ENCODE results near the gene CPNE6. TPM values are rescaled to one million over a fixed set of nuclear protein-coding genes. Genes with fewer than 3 reads are reported as not detected.
"Not testable (repeated sequence)": the region's sequence is repeated elsewhere in the genome, so short reads cannot be mapped to it uniquely, and the experiment has no call there.

Gene CPNE6
- polyA plus RNA-seq (2012; rRNA removed), result not detected in 2 replicates
- not detected in 2 replicates for polyA plus RNA-seq (2012; cell fraction: cytosol; rRNA removed)
- not detected in 2 replicates for polyA plus RNA-seq (2012; cell fraction: nucleus; rRNA removed)

DNA sequence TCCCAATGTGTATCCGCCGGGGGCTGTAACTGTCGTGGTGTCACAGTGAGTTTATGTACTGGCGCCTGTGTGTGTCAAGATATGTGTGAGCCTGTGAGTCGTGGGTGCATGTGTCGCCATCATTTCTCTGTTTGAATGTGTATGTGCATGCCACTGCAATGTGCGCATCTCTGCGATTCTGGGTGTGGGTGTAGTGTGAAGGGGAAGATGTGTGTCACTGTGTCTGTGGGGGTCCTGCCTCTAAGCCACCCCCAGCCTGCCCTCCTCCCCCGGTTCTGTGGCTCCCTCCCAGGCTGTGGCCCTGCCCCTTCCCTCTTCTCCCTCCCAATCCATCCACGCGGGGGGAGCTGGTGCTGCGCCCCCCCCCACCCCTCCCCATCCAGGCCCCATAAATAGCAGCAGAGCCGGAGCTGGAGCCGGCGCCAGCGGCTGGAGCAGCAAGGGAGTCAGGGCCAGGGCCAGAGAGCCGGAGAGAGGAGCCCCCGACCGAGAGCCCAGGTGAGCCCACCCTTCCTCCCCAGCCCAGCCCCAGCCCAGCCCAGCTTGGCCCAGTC is at the start of gene CPNE6:
Gene CPNE6, plus strand, starts transcription at position 419 of the 554 bp plus-strand sequence. CDS start 1,375 bp downstream, outside the sequence.
- Histone ChIP-seq H3K9me2 (no peaks in the 10 kb centered on the region), H3K4me3 (ENCODE audit: low read depth in 2 of 2, low read length in 1 of 2) (no peak within 1 kb of the TSS), H3K4me1 (ENCODE audit: control insufficient read depth in 1 of 2, insufficient read depth in 2 of 2, low read depth in 1 of 2, low read length in 1 of 2) (no peaks in the 10 kb centered on the region; a peak in 1 of 4 replicates), H4K20me1 (ENCODE audit: insufficient read depth) (no peaks in the 10 kb centered on the region), H3K79me2 (ENCODE audit: insufficient read depth) (no peaks in the 10 kb centered on the region), H2AFZ (ENCODE audit: low read depth) (no peak within 1 kb of the TSS), H3K9me3 (no peaks in the 10 kb centered on the region), H3K36me3 (replicated peaks in 1 of 2; ENCODE audit: control insufficient read depth in 1 of 2, insufficient read depth in 2 of 2, low read length in 1 of 2) (no peaks in the 10 kb centered on the region), H3K27me3 (ENCODE audit: insufficient read depth) (no peaks in the 10 kb centered on the region; the same call in 1 of the 2 replicates), H3K4me2 (no peak within 1 kb of the TSS), H3K9ac (no peak within 1 kb of the TSS), H3F3A (replicated peaks; ENCODE audit: insufficient read depth) (no peaks in the 10 kb centered on the region), H3K27ac (ENCODE audit: low read depth in 2 of 2, low read length in 1 of 2) (no peak within 1 kb of the TSS)
- WGBS (ENCODE audit: low lambda C conversion rate), result 71% methylated on average over 16 of the region's 19 CpGs
- TF ChIP-seq MXI1 (IDR thresholded peaks at IDR 0.05; ENCODE audit: low read depth, low read length), result no peak
- no peak for TF ChIP-seq TCF12 (IDR thresholded peaks at IDR 0.05)
- no peak for TF ChIP-seq NRF1 (IDR thresholded peaks at IDR 0.05; ENCODE audit: low read depth, low read length)
- no peak for TF ChIP-seq FOSL2 (IDR thresholded peaks at IDR 0.05; ENCODE audit: borderline replicate concordance, low read depth)
- no peak for TF ChIP-seq RAD21 (IDR thresholded peaks at IDR 0.05; ENCODE audit: low read length)
- TF ChIP-seq, protein P1, sequence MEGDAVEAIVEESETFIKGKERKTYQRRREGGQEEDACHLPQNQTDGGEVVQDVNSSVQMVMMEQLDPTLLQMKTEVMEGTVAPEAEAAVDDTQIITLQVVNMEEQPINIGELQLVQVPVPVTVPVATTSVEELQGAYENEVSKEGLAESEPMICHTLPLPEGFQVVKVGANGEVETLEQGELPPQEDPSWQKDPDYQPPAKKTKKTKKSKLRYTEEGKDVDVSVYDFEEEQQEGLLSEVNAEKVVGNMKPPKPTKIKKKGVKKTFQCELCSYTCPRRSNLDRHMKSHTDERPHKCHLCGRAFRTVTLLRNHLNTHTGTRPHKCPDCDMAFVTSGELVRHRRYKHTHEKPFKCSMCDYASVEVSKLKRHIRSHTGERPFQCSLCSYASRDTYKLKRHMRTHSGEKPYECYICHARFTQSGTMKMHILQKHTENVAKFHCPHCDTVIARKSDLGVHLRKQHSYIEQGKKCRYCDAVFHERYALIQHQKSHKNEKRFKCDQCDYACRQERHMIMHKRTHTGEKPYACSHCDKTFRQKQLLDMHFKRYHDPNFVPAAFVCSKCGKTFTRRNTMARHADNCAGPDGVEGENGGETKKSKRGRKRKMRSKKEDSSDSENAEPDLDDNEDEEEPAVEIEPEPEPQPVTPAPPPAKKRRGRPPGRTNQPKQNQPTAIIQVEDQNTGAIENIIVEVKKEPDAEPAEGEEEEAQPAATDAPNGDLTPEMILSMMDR (IDR thresholded peaks at IDR 0.05), result no peak
- TF ChIP-seq EP300 (IDR thresholded peaks at IDR 0.05; ENCODE audit: borderline replicate concordance in 1 of 2, low read depth in 1 of 2, low read length in 1 of 2), result no peak
- TF ChIP-seq, protein P2, sequence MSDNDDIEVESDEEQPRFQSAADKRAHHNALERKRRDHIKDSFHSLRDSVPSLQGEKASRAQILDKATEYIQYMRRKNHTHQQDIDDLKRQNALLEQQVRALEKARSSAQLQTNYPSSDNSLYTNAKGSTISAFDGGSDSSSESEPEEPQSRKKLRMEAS (IDR thresholded peaks at IDR 0.05; ENCODE audit: low read depth), result no peak
- TF ChIP-seq, protein P3, sequence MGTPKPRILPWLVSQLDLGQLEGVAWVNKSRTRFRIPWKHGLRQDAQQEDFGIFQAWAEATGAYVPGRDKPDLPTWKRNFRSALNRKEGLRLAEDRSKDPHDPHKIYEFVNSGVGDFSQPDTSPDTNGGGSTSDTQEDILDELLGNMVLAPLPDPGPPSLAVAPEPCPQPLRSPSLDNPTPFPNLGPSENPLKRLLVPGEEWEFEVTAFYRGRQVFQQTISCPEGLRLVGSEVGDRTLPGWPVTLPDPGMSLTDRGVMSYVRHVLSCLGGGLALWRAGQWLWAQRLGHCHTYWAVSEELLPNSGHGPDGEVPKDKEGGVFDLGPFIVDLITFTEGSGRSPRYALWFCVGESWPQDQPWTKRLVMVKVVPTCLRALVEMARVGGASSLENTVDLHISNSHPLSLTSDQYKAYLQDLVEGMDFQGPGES (IDR thresholded peaks at IDR 0.05; ENCODE audit: low read depth, low read length), result no peak
- TF ChIP-seq RFX5 (IDR thresholded peaks at IDR 0.05; ENCODE audit: low read length), result no peak
- TF ChIP-seq, protein P4, sequence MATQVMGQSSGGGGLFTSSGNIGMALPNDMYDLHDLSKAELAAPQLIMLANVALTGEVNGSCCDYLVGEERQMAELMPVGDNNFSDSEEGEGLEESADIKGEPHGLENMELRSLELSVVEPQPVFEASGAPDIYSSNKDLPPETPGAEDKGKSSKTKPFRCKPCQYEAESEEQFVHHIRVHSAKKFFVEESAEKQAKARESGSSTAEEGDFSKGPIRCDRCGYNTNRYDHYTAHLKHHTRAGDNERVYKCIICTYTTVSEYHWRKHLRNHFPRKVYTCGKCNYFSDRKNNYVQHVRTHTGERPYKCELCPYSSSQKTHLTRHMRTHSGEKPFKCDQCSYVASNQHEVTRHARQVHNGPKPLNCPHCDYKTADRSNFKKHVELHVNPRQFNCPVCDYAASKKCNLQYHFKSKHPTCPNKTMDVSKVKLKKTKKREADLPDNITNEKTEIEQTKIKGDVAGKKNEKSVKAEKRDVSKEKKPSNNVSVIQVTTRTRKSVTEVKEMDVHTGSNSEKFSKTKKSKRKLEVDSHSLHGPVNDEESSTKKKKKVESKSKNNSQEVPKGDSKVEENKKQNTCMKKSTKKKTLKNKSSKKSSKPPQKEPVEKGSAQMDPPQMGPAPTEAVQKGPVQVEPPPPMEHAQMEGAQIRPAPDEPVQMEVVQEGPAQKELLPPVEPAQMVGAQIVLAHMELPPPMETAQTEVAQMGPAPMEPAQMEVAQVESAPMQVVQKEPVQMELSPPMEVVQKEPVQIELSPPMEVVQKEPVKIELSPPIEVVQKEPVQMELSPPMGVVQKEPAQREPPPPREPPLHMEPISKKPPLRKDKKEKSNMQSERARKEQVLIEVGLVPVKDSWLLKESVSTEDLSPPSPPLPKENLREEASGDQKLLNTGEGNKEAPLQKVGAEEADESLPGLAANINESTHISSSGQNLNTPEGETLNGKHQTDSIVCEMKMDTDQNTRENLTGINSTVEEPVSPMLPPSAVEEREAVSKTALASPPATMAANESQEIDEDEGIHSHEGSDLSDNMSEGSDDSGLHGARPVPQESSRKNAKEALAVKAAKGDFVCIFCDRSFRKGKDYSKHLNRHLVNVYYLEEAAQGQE (IDR thresholded peaks at IDR 0.05; ENCODE audit: low read depth, low read length), result no peak
- ChIA-PET POLR2A (no interaction called here), CTCF (interaction anchor here (1.4 to 42.8 kb wide), 4 partner anchors 10 to 90 kb away, joined by 4 to 1159 read pairs (median 151); partner anchors contain the start of genes IRF9 and PCK2)
- no peak for DNase-seq

DNA sequence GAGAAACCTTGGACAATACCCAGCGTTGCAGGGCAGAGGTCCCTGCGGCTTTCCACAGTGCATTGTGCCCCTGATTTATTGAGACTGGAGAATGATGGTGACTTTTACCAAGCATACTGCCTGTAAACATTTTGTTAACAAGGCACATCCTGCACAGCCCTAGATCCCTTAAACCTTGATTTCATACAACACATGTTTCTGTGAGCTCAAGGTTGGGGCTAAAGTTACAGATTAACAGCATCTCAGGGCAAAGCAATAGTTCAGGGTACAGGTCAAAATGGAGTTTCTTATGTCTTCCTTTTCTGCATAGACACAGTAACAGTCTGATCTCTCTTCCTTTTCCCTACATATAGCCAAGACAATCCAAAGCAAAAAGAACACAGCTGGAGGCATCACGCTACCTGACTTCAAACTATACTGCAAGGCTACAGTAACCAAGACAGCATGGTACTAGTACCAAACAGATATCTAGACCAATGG is 46.4 kb upstream of the CPNE6 start:
- H3K9me3 ChIP-seq; H3K4me3 ChIP-seq (ENCODE audit: low read depth in 2 of 2, low read length in 1 of 2); H3K36me3 ChIP-seq (replicated peaks in 1 of 2; ENCODE audit: control insufficient read depth in 1 of 2, insufficient read depth in 2 of 2, low read length in 1 of 2); H3K4me1 ChIP-seq (ENCODE audit: control insufficient read depth in 1 of 2, insufficient read depth in 2 of 2, low read depth in 1 of 2, low read length in 1 of 2); POLR2A ChIA-PET; H4K20me1 ChIP-seq (ENCODE audit: insufficient read depth); H3F3A ChIP-seq (replicated peaks; ENCODE audit: insufficient read depth); H3K27me3 ChIP-seq (ENCODE audit: insufficient read depth); H3K27ac ChIP-seq (ENCODE audit: low read depth in 2 of 2, low read length in 1 of 2); H3K4me2 ChIP-seq; H3K9me2 ChIP-seq; H2AFZ ChIP-seq (ENCODE audit: low read depth); CTCF ChIA-PET; H3K79me2 ChIP-seq (ENCODE audit: insufficient read depth); DNase-seq; H3K9ac ChIP-seq: not testable (repeated sequence)
- 57% methylated on average over 3 of the region's 3 CpGs for WGBS (ENCODE audit: low lambda C conversion rate)

DNA sequence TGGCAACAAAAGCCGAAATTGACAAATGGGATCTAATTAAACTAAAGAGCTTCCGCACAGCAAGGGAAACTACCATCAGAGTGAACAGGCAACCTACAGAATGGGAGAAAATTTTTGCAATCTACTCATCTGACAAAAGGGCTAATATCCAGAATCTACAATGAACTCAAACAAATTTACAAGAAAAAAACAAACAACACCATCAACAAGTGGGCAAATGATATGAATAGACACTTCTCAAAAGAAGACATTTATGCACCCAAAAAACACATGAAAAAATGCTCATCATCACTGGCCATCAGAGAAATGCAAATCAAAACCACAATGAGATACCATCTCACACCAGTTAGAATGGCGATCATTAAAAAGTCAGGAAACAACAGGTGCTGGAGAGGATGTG is 41.7 kb upstream of the CPNE6 start:
- H3K27me3 ChIP-seq (ENCODE audit: insufficient read depth); H3K4me2 ChIP-seq; H3K4me1 ChIP-seq (ENCODE audit: control insufficient read depth in 1 of 2, insufficient read depth in 2 of 2, low read depth in 1 of 2, low read length in 1 of 2); H4K20me1 ChIP-seq (ENCODE audit: insufficient read depth); H3K4me3 ChIP-seq (ENCODE audit: low read depth in 2 of 2, low read length in 1 of 2); H3K79me2 ChIP-seq (ENCODE audit: insufficient read depth); CTCF ChIA-PET; H3K9me2 ChIP-seq; DNase-seq; H2AFZ ChIP-seq (ENCODE audit: low read depth); H3K36me3 ChIP-seq (replicated peaks in 1 of 2; ENCODE audit: control insufficient read depth in 1 of 2, insufficient read depth in 2 of 2, low read length in 1 of 2); H3K9me3 ChIP-seq; H3K9ac ChIP-seq; H3F3A ChIP-seq (replicated peaks; ENCODE audit: insufficient read depth); POLR2A ChIA-PET; H3K27ac ChIP-seq (ENCODE audit: low read depth in 2 of 2, low read length in 1 of 2): not testable (repeated sequence)
- 49% methylated on average over 2 of the region's 3 CpGs for WGBS (ENCODE audit: low lambda C conversion rate)

All from SK-N-SH (cell line).